NCI-H2196 (cell line): ENCODE results near the gene ACTN1.
A peak's percentile ranks its signal among the peaks of the same experiment; 100 is the strongest.
"Not testable (repeated sequence)": the region's sequence is repeated elsewhere in the genome, so short reads cannot be mapped to it uniquely, and the experiment has no call there.

Experiments
- DNase-seq: peaks from one replicate; lab custom pipeline; 2025; ENCODE audit not compliant: unreplicated experiment; lab: John Stamatoyannopoulos, UW

ACTN1 gene

GRCh38 chr14:68986926-68987652 is 8.0 kb upstream of the ACTN1 start:
- DNase-seq: no peak

GRCh38 chr14:68986225-68986624 is 7.1 kb upstream of the ACTN1 start:
- DNase-seq: no peak

- DNase-seq: no peak
Observed at GRCh38 chr14:68984686-68985085, 5.6 kb upstream of the ACTN1 start.

- DNase-seq: no peak
Observed at GRCh38 chr14:68983191-68983590, 4.1 kb upstream of the ACTN1 start.

- no peak for DNase-seq
Observed at GRCh38 chr14:68982581-68982980, 3.5 kb upstream of the ACTN1 start.

GRCh38 chr14:68981539-68981976 is 2.5 kb upstream of the ACTN1 start:
- DNase-seq: no peak

- no peak for DNase-seq
Observed at GRCh38 chr14:68981139-68981538, 2.0 kb upstream of the ACTN1 start.

GRCh38 chr14:68979722-68980451 is 785 bp upstream of the ACTN1 start:
- peak; percentile 35 for DNase-seq

GRCh38 chr14:68978172-68978911 is 760 bp downstream of the ACTN1 start:
- peak; percentile 49 for DNase-seq

GRCh38 chr14:68977718-68978171 is 1.4 kb downstream of the ACTN1 start:
- DNase-seq: peak; percentile 41

- peak; percentile 41 for DNase-seq
Observed at GRCh38 chr14:68977180-68977717, 1.9 kb downstream of the ACTN1 start.

- DNase-seq: no peak
Observed at GRCh38 chr14:68976160-68977067, 2.7 kb downstream of the ACTN1 start.

GRCh38 chr14:68975667-68976066 is 3.4 kb downstream of the ACTN1 start:
- DNase-seq: no peak

- DNase-seq: no peak
Observed at GRCh38 chr14:68974759-68975347, 4.2 kb downstream of the ACTN1 start.

GRCh38 chr14:68973639-68974038 is 5.5 kb downstream of the ACTN1 start:
- DNase-seq: no peak

GRCh38 chr14:68973219-68973565 is 5.9 kb downstream of the ACTN1 start:
- DNase-seq: not testable (repeated sequence)

GRCh38 chr14:68972507-68973218 is 6.4 kb downstream of the ACTN1 start:
- DNase-seq: no peak

GRCh38 chr14:68971411-68972035 is 7.6 kb downstream of the ACTN1 start:
- no peak for DNase-seq

GRCh38 chr14:68970736-68971135 is 8.4 kb downstream of the ACTN1 start:
- DNase-seq: no peak
